ENCODE data around the gene FOXD3. TPM values are rescaled to one million over a fixed set of nuclear protein-coding genes. Genes with fewer than 3 reads are reported as not detected.

The FOXD3 gene
- total RNA-seq (2014; rRNA removed; shearing (Covaris generic)) = 3.2 and 3.7 TPM in 2 replicates
- 5.3 and 5.4 TPM in 2 replicates for polyA plus RNA-seq (2015; cell fraction: cytosol; rRNA removed)
- polyA plus RNA-seq (2015; cell fraction: nucleus; rRNA removed) = 0.78 and 1.9 TPM in 2 replicates

DNA sequence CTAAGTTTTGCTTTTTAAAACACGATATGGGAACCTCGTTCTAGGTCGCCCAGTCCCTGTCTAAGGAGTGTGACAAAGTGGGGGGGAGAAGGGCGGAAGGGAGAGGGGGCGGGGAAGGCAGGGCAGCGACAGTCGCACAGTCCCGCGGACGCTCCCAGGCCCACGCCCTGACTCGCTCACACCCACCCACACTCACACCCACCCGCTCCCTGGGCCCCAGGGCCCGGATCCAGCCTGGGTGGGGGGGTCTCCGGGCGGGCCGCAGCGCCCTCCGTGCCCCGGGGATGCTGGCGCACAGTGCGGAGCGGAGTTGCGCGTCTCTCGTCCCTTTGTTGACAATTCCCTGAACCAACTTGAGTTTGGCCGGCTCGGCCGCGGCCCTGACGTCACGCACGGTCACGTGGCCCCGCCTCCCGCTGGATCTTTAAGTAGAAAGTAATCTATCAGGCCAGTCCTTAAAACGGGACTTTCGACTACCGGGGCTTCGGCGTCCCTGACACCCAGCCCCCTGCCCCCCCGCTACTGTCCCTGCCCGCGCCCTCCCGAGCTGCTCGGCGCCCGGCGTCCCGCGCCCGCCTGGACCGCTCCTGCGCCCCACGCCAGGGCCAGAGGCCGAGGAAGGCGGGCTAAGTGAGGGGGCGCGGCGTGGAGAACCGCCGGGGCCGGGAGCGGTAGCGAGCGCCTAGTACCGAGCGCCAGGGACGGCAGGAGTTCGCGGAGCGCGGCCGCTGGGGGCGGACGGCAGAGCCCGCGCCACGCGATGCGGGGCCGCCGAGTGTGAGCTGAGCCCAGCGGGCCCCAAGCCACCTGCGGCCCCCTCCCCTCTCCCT is at the start of gene FOXD3:
TSS of gene FOXD3 (plus strand) at position 454 of the 830 bp plus-strand sequence. CDS start 492 bp downstream, outside the sequence.
- in situ Hi-C loops (cut with HindIII; ENCODE audit: low pct_unique_long_range_greater_than_20kb, low sequenced_read_pairs) = no loop called here
- DNase-seq (ENCODE audit: low read depth, low spot score) = peak; percentile 54

GRCh38 chr1:63272811-63273210 is 49.6 kb upstream of the FOXD3 start:
- DNase-seq (ENCODE audit: low read depth, low spot score) = no peak
- in situ Hi-C loops (cut with HindIII; ENCODE audit: low pct_unique_long_range_greater_than_20kb, low sequenced_read_pairs) = no loop called here

GRCh38 chr1:63274371-63274770 is 48.0 kb upstream of the FOXD3 start:
- in situ Hi-C loops (cut with HindIII; ENCODE audit: low pct_unique_long_range_greater_than_20kb, low sequenced_read_pairs) = no loop called here
- DNase-seq (ENCODE audit: low read depth, low spot score) = no peak

GRCh38 chr1:63274979-63275378 is 47.4 kb upstream of the FOXD3 start:
- peak; percentile 63 for DNase-seq (ENCODE audit: low read depth, low spot score)
- in situ Hi-C loops (cut with HindIII; ENCODE audit: low pct_unique_long_range_greater_than_20kb, low sequenced_read_pairs) = no loop called here

DNA sequence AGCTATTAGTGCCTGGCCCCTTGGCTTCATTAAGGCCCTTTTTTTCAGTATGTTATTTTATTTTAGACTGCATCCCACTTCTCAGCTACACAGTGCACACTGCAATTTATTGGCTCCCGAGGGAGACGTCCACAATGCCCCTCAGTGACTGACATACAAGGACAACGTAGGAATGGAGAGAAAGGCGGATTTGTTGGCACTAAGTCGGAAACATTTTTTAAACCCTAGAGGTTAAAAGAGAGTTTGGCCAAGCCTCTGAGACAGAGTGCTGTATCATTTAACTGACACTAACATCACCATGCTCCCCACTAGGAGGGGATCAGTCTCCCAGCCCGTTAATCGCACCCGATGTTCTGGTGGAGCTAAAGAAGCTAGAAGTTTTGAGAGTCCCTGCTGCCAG is 45.7 kb upstream of the FOXD3 start:
- in situ Hi-C loops (cut with HindIII; ENCODE audit: low pct_unique_long_range_greater_than_20kb, low sequenced_read_pairs) = no loop called here
- peak; percentile 84 for DNase-seq (ENCODE audit: low read depth, low spot score)

- in situ Hi-C loops (cut with HindIII; ENCODE audit: low pct_unique_long_range_greater_than_20kb, low sequenced_read_pairs) = no loop called here
These were observed 44.9 kb upstream of the FOXD3 start for GRCh38 chr1:63277195-63278192.

DNA sequence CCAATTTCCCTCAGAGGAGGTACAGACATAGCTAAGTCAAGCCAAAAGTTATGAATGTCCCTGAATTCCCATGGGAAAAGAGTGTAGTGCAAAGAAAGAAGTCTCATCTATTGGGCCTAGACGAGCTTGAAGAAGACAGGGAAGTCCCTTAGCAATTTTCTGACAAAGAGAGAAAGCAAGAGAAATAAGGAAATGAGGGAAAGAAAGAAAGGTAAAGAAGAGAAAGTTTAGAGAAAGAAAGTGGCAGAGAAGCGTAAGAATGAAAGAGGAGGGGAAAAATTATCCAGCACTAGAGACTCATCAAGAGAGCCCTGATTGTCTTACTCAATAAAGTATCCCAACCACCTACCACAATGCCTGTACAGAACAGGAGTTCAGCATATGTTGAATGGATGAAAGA is 40.6 kb upstream of the FOXD3 start:
- no peak for DNase-seq (ENCODE audit: low read depth, low spot score)
- in situ Hi-C loops (cut with HindIII; ENCODE audit: low pct_unique_long_range_greater_than_20kb, low sequenced_read_pairs) = no loop called here

More at GRCh38 chr1:63277195-63278192, 44.9 kb upstream of the FOXD3 start:
- DNase-seq (ENCODE audit: low read depth, low spot score) = peak; percentile 77

GRCh38 chr1:63289135-63289534 is 33.2 kb upstream of the FOXD3 start:
- in situ Hi-C loops (cut with HindIII; ENCODE audit: low pct_unique_long_range_greater_than_20kb, low sequenced_read_pairs) = no loop called here
- no peak for DNase-seq (ENCODE audit: low read depth, low spot score)

DNA sequence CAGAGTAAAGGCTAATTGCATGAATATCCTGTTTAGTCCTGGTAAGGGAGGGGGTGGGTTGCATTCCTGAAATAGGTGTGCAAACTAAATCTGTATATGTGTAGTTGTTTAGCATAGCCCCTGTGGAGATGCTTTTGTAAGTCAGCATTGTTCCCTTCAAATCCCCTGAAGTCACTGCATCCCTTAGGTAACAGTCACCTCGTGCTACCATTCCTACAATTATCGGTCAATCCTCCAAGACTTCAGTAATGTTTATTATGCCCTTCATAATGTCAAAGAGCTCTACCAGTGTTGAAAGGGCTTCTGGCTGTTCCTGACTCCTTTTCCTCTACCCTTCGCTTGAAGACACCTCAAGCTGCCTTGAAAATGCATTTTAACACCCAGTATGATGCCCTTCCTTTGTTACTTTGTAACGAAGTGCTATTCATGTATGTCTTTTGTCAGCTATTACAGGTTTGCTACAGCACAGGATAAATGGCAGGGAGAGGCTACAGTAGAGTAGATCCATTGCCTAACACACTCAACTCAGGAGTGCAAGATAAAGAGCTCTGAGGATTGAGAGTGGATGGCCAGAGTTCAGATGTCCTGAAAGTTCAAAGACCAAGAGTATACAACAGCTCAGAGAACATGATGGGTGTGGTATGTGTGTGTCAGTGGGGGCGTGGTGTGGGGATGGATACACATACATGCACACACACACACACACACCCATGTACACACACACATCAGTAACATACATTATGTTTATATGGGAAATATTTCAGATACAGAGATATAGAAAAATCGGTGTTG is 27.4 kb upstream of the FOXD3 start:
- in situ Hi-C loops (cut with HindIII; ENCODE audit: low pct_unique_long_range_greater_than_20kb, low sequenced_read_pairs) = no loop called here
- DNase-seq (ENCODE audit: low read depth, low spot score) = no peak

- DNase-seq (ENCODE audit: low read depth, low spot score) = no peak
- in situ Hi-C loops (cut with HindIII; ENCODE audit: low pct_unique_long_range_greater_than_20kb, low sequenced_read_pairs) = no loop called here
These were observed 18.0 kb upstream of the FOXD3 start for GRCh38 chr1:63304410-63304809.

GRCh38 chr1:63305043-63305442 is 17.3 kb upstream of the FOXD3 start:
- DNase-seq (ENCODE audit: low read depth, low spot score) = no peak
- in situ Hi-C loops (cut with HindIII; ENCODE audit: low pct_unique_long_range_greater_than_20kb, low sequenced_read_pairs) = no loop called here

DNA sequence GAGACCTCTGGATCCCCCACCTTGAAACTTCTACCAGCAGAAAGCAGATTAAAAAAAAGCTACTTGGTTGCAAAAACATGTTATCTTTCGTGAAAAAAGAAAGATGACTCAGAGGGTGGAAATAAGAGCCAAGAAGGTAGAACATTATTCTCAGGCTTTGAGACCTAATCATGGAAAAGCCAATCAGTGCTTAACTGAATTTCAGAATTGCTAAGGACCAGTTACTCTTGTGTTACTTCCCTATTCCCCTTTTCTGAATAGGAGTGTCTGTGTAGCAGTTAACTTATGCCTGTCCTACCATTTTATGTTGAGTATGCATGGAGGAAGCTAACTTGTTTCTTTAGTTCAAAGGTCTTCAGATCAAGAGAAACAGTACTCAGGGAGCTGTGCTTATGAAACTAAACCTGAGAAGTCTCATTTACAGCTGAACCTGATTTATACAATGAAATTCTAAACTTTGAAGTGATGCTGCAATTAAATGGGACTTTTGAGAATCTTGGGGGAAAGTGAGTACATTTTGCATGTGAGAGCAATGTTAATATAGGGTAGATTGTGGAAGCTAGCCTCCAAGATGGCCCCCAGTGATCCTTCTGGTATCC is 15.1 kb upstream of the FOXD3 start:
- in situ Hi-C loops (cut with HindIII; ENCODE audit: low pct_unique_long_range_greater_than_20kb, low sequenced_read_pairs) = no loop called here
- no peak for DNase-seq (ENCODE audit: low read depth, low spot score)

DNA sequence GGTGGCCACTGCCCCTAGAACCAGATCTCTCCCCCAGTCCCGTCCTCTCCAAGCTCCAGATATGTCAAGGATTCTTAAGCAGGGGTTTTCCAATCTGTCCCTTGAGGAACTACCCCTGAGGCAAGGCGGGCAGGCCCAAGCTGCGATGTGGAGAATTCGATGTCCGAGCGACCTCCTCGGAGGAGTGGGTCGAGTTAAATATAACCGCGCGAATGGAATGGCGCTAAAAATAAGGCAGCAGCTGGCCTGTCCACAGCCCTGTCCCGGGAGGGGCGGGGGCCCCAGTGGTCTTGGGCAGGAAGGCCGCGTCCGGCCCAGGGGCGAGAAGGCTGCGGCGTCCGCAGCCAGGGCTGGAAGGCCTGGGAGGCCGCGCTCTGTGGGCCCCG is 5.8 kb upstream of the FOXD3 start:
- in situ Hi-C loops (cut with HindIII; ENCODE audit: low pct_unique_long_range_greater_than_20kb, low sequenced_read_pairs) = no loop called here
- no peak for DNase-seq (ENCODE audit: low read depth, low spot score)

- in situ Hi-C loops (cut with HindIII; ENCODE audit: low pct_unique_long_range_greater_than_20kb, low sequenced_read_pairs) = no loop called here
- peak; percentile 79 for DNase-seq (ENCODE audit: low read depth, low spot score)
These were observed 5.2 kb upstream of the FOXD3 start for GRCh38 chr1:63316984-63317816.

GRCh38 chr1:63317817-63318152 is 4.6 kb upstream of the FOXD3 start:
- in situ Hi-C loops (cut with HindIII; ENCODE audit: low pct_unique_long_range_greater_than_20kb, low sequenced_read_pairs) = no loop called here

DNA sequence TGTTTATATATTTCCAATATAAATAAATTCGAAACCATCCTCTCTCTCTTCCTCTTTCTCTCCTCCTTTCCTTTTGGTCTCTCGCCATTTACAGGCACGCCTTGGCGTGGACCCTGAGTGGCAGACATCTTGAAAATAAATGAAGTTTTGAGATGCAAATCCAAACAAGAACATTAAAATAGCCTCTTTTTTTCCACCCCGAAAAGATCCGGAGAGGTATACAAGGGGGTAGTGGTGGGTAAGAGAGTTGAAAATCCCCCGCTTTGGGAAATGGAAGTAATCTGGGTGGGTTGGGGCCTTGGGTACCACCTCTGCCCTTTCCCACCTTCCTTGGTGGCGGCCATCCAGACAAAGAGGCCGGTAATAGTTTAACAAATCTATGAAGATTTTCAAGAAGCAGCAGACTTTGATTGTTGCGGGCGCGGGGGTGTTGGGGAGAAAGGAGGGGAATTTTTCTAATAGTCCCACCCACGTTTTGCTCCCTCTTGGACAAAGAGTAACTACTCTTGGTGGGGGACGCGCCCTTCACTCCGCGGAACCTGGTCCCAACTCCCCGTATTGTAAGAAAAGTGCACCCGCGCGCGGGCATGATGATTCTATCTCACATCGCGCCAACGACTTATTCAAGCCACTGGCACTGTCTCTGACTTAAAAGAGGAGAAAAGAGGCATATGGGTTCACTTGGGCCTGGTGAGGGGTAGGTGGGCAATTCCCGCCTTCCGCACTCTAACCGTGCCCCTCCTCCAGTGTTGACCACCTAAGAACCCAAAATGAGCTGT is 4.0 kb upstream of the FOXD3 start:
- in situ Hi-C loops (cut with HindIII; ENCODE audit: low pct_unique_long_range_greater_than_20kb, low sequenced_read_pairs) = no loop called here
- no peak for DNase-seq (ENCODE audit: low read depth, low spot score)

More at GRCh38 chr1:63317817-63318152, 4.6 kb upstream of the FOXD3 start:
- no peak for DNase-seq (ENCODE audit: low read depth, low spot score)
